T-helper 17 cell (primary cell): ENCODE results near the gene SCAP. TPM values are rescaled to one million over a fixed set of nuclear protein-coding genes. Genes with fewer than 3 reads are reported as not detected.

Source experiments
- ATAC-seq: fragments of 150-1000 bp; cut with Tn5 transposase; 2 replicates; pipeline ENCODE4 v1.10.0; 2021; ENCODE audit warnings: mild to moderate bottlenecking, moderate library complexity
- DNase-seq, 3 donors: peaks; one replicate each; pipeline versions ENCODE4 v3.0.0 to v3.0.0-alpha.2; 2020 to 2021
- H3K9me3 ChIP-seq: one replicate; pipeline ENCODE4 v1.7.0; 2013; ENCODE audit warnings: low read length, mild to moderate bottlenecking; ENCODE audit not compliant: control insufficient read depth, poor library complexity, severe bottlenecking
- H3K27ac Mint-ChIP-seq: one replicate; pipeline ENCODE4 v1.8.0; 2022; ENCODE audit warnings: mild to moderate bottlenecking, moderate library complexity, mixed read lengths
- H3K27me3 Mint-ChIP-seq: one replicate; pipeline ENCODE4 v1.8.0; 2022; ENCODE audit warnings: mixed read lengths
- H3K36me3 Mint-ChIP-seq: one replicate; pipeline ENCODE4 v1.8.0; 2022; ENCODE audit warnings: low read depth, mixed read lengths
- H3K4me1 Mint-ChIP-seq: one replicate; pipeline ENCODE4 v1.8.0; 2022; ENCODE audit warnings: mild to moderate bottlenecking, mixed read lengths
- H3K4me3 Mint-ChIP-seq: one replicate; pipeline ENCODE4 v1.8.0; 2022; ENCODE audit warnings: mild to moderate bottlenecking, moderate library complexity, mixed read lengths
- total RNA-seq, 4 donors: library from RNA in 2 of 4; stranded (reverse) in 2 of 4; gene quantifications; one replicate each; pipeline ENCODE4 v1.2.3 and lab custom pipeline; 2022 to 2026

Gene SCAP
- total RNA-seq, 2 donors from 2014 or later: 78.5 to 81.9 TPM

DNA sequence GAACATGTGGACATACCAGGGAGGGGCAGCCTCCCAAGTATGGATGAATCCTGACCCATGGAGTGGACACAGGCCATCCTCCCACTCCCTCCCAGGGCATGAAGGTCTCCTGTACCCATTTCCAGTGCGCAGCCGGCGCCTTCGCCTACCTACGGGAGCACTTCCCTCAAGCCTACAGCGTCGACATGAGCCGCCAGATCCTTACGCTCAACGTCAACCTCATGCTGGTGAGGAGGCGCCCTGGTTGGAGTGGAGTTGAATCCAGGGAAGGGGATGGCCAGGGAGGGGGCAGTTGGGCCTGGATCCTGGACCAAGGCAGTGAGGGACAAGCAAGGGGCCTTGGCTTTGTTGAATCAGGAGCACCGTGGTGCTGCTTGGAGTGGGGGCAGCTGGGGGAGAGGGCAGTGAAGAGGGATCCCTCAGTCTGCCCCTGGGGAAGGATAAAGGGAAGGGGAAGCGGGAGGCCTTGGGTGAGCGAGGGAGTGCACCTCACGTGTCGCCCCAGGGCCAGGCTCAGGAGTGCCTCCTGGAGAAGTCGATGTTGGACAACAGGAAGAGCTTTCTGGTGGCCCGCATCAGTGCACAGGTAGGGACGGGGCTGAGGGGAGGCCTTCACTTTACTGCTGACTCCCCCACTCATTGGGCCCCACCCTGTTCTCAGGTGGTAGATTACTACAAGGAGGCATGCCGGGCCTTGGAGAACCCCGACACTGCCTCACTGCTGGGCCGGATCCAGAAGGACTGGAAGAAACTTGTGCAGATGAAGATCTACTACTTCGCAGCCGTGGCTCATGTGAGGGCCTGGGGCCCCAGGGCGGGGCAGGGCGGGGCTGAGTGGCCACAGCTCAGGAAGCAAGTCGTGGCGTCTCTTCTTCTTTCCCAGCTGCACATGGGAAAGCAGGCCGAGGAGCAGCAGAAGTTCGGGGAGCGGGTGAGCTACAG is 69.7 kb downstream of the SCAP start:
- no peaks in the 10 kb centered on the region for H3K9me3 ChIP-seq
- Mint-ChIP-seq H3K27ac (no peak overlapping the region), H3K36me3 (no peaks in the 10 kb centered on the region), H3K4me3 (no peak overlapping the region), H3K27me3 (no peaks in the 10 kb centered on the region), H3K4me1 (peaks cover 5% of the 10 kb centered on the region)
- DNase-seq (no peak), ATAC-seq (no peak)

DNA sequence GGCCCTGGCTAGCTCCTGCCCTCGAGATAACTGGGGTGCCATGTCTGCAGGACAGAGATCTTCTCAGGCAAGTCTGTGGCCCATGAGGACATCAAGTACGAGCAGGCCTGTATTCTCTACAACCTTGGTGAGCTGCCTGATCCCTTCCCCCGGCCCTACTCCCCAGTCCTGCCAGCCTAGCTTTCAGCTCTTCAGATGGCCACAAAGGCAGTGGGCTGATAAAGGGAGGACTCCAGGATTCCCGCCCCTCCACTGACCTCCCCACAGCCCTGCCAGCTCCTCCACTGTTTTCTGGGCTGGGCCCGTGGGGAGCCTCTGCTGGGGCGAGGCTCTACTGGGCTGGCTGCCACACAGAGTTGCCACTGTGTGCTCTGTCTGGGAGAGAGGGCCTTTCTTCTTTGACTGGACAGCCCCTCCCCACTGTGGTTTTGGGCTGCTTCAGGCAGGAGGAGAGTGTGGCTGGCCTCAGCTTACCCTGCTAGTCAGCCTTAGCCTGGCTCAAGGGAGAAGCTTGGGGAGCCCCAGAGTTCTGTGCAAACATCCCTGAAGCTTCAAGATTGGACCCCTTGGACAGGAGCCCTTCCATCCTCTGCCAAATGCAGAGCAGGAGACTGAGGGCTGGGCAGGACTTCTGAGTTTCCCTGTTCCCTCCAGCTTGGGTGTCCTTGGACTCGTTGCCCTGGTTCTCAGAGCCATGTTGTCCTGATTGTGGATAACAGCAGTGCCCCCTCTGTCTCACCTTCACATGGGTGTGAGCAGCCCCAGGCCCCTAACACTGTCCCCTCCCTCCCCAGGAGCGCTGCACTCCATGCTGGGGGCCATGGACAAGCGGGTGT is 70.6 kb downstream of the SCAP start:
- ATAC-seq: no peak
- DNase-seq: no peak
- Mint-ChIP-seq H3K27me3 (no peaks in the 10 kb centered on the region), H3K4me1 (peaks cover 5% of the 10 kb centered on the region), H3K27ac (no peak overlapping the region), H3K36me3 (no peaks in the 10 kb centered on the region), H3K4me3 (no peak overlapping the region)
- H3K9me3 ChIP-seq: no peaks in the 10 kb centered on the region

DNA sequence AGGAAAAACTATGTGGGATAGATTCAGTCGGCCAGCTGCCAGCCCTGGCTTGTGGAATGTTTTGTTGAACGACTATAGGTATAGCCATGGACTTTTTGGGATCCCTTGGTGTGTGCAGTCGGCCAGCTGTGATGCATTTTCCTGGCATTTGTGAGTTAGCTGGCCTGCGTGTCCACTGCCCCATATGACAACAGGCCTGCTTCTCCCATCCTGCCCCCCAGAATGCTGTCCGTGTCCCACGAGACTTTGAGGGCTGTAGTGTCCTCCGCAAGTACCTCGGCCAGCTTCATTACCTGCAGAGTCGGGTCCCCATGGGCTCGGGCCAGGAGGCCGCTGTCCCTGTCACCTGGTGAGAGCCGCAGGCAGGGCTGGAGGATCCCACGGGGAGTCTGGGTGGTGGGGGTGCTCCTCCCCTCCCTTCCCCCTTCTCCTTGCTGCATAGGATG is 71.3 kb downstream of the SCAP start:
- no peaks in the 10 kb centered on the region for H3K9me3 ChIP-seq
- H3K27me3 Mint-ChIP-seq: no peaks in the 10 kb centered on the region
- no peak overlapping the region for H3K4me3 Mint-ChIP-seq
- peaks cover 5% of the 10 kb centered on the region for H3K4me1 Mint-ChIP-seq
- no peak overlapping the region for H3K27ac Mint-ChIP-seq
- ATAC-seq (no peak), DNase-seq (no peak)
- H3K36me3 Mint-ChIP-seq: no peaks in the 10 kb centered on the region

DNA sequence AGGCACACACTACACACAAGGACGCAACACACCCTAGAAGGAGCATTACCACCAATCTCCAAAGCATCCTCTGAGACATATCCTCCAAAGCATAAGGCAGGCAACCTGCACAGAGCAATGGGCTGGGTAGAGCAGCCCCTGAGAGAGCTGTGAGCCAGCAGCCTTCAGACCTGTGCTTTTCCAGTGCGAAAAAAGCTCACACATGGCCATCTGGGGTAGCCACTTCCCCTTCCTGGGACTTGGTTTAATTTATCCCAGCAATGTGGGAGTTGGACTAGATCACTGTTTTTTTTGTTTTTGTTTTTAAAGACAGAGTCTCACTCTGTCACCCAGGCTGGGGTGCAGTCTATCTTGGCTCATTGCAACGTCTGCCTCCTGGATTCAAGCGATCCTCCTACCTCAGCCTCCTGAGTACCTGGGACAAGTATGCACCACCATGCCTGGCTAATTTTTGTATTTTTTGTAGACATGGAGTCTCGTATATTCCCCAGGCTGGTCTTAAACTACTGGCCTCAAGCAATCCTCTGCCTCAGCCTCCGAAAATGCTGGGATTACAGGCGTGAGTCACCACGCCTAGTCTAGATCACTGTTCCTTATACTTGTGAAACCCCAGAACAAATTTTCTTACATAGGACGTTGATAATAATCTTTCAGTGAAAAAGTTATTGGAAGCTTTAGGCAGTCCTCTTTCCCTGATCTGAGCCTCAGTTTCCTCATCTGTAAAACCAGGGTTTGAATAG is 76.0 kb downstream of the SCAP start:
- H3K36me3 Mint-ChIP-seq: no peaks in the 10 kb centered on the region
- ATAC-seq: no peak

DNA sequence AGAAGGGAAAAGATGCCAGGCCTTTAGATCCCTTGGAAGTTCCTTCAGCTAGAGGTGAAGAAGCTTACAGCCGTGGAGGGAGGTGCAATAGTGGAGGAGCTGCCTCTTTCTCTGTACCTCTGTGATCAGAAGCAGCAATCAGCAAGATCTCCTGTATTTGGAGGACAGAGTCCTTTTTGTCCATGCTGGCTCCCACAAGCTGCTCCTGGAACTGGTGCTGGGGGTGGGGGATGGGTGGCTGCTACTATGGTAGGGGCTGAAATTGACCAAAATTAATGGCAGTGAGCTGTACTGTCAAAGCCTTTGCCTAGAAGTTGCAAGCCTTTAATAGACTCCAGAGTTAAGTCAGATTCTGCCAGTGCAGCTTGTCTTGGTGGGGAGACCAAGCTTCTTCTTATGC is 76.7 kb downstream of the SCAP start:
- Mint-ChIP-seq H3K4me3 (no peak overlapping the region), H3K4me1 (peaks cover 10% of the 10 kb centered on the region), H3K27ac (peak overlapping the region; percentile 34)

More for the DNA sequence above, 76.0 kb downstream of the SCAP start:
- no peak overlapping the region for H3K4me3 Mint-ChIP-seq
- H3K27ac Mint-ChIP-seq: peak overlapping the region; percentile 8
- H3K9me3 ChIP-seq: no peaks in the 10 kb centered on the region
- DNase-seq: no peak
- H3K27me3 Mint-ChIP-seq: no peaks in the 10 kb centered on the region
- H3K4me1 Mint-ChIP-seq: peaks cover 5% of the 10 kb centered on the region

DNA sequence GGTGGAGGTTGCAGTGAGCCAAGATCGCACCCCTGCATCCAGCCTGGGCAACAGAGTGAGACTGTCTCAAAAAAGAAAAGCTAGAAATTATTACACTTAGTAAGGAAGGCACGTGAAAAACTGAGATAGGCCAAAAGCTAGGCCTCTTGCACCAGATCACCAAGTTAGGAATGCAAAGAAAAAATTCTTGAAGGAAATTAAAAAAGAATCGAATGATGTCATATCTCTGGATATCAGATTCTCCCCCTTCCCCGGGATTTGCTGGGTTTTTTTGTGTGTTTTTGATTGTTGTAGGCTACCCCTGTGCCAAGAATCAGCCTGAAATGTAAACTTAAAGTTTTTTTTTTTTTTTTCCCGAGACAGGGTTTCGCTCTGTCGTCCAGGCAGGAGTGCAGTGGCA is 77.5 kb downstream of the SCAP start:
- H3K4me3 Mint-ChIP-seq: no peak overlapping the region
- peak overlapping the region; percentile 53 for H3K27ac Mint-ChIP-seq

More for the DNA sequence above, 76.7 kb downstream of the SCAP start:
- DNase-seq: no peak
- H3K27me3 Mint-ChIP-seq: no peaks in the 10 kb centered on the region
- no peaks in the 10 kb centered on the region for H3K9me3 ChIP-seq
- H3K36me3 Mint-ChIP-seq: no peaks in the 10 kb centered on the region
- ATAC-seq: no peak

DNA sequence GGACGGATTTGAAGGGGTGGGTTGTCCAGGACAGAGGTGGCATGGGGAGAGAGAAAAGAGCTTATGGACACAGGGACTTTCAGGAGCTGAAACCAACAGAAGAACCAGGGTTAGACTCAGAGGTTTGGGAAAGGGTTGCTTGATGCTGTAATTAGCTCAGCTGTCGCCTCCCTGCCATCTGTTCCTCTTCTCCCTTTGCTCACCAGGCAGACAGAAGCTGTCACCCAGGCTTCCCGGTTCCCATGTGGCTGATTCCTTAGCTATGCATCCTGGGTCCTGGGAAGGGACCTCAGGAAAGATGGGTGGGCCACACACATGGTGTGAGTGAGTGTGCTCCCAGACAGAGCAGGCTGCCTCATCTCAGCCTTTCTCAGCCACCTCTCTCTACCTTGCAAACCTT is 80.9 kb downstream of the SCAP start:
- ATAC-seq (no peak), DNase-seq (no peak)
- H3K27me3 Mint-ChIP-seq: no peaks in the 10 kb centered on the region
- H3K9me3 ChIP-seq: no peaks in the 10 kb centered on the region
- H3K36me3 Mint-ChIP-seq: no peaks in the 10 kb centered on the region
- peaks cover 14% of the 10 kb centered on the region for H3K4me1 Mint-ChIP-seq
- H3K27ac Mint-ChIP-seq: peak overlapping the region; percentile 66
- no peak overlapping the region for H3K4me3 Mint-ChIP-seq

More for the DNA sequence above, 77.5 kb downstream of the SCAP start:
- DNase-seq (no peak), ATAC-seq (no peak)
- no peaks in the 10 kb centered on the region for H3K36me3 Mint-ChIP-seq
- no peaks in the 10 kb centered on the region for H3K9me3 ChIP-seq
- no peaks in the 10 kb centered on the region for H3K27me3 Mint-ChIP-seq
- peaks cover 11% of the 10 kb centered on the region for H3K4me1 Mint-ChIP-seq

DNA sequence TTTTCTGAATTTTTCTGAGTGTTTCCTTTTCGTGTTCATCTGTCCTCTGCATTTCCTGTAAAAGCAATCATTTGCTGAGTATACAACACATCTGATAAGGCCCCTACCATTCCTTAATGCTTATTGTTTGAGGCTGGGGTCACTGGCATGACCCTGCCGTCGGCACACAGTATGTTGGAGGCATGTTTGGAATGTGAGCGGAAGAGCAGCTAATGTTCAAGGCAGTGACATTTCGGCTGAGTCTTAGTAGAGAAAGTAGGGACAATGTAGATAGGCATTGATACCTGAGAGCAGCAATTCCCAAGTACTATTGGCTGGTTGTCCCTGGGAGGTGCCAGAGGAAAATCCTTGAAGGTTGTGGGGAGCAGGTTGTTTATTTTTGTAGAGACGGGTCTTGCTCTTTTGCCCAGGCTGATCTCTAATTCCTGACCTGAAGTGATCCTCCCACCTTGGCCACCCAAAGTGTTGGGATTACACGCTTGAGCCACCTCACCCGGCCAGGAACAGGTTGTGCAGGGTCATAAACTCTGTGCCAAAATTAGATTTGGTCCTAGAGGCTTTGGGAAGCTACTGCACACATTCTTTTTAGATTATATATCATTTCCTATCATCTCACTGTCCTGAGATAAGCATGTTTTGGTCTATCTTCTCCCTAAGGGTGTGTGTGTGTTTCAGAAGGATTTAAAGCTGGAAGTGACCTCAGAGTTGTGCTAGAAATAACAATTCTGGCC is 81.4 kb downstream of the SCAP start:
- ATAC-seq: no peak
- peaks cover 14% of the 10 kb centered on the region for H3K4me1 Mint-ChIP-seq
- no peaks in the 10 kb centered on the region for H3K27me3 Mint-ChIP-seq
- H3K9me3 ChIP-seq: no peaks in the 10 kb centered on the region
- DNase-seq: no peak
- peak overlapping the region; percentile 66 for H3K27ac Mint-ChIP-seq
- H3K36me3 Mint-ChIP-seq: no peaks in the 10 kb centered on the region
- H3K4me3 Mint-ChIP-seq: no peak overlapping the region

DNA sequence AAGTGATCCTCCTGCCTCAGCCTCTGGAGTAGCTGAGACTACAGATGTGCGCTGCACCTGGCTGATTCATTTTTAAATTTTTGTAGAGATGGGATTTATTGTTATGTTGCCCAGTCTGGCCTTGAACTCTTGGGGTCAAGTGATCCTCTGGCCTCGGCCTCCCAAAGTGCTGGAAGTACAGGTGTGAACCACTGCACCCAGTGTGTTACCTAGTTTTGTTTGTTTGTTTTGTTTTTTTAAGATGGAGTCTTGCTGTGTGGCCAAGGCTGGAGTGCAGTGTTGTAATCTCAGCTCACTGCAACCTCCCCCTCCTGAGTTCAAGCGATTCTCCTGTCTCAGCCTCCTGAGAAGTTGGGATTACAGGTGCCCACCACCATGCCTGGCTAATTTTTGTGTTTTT is 82.8 kb downstream of the SCAP start:
- DNase-seq (no peak), ATAC-seq (no peak)
- no peak overlapping the region for H3K4me3 Mint-ChIP-seq
- no peaks in the 10 kb centered on the region for H3K27me3 Mint-ChIP-seq
- no peaks in the 10 kb centered on the region for H3K9me3 ChIP-seq
- H3K36me3 Mint-ChIP-seq: no peaks in the 10 kb centered on the region
- H3K4me1 Mint-ChIP-seq: peaks cover 16% of the 10 kb centered on the region
- peak overlapping the region; percentile 66 for H3K27ac Mint-ChIP-seq

DNA sequence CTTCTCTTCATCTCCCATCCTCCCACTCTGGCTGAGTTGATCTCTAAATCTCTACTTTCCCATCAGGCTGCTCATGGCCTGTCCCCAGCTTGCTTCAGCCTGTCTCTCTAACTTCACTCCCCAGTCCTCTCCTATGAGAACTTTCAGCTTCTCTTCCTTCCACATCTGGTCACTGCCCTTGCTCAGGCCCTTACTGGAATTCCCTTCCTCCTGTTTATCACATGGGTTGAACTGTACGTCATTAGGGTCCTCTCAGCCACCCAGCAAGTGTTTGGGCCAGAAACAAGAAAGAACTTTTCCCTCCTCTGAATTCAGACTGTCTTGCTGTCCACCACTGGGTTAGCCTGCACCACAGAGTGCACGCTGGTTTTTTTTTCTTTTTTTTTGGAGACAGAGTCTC is 89.9 kb downstream of the SCAP start:
- no peak overlapping the region for H3K4me3 Mint-ChIP-seq
- H3K27ac Mint-ChIP-seq: peak overlapping the region; percentile 81
- DNase-seq (no peak), ATAC-seq (no peak)
- no peaks in the 10 kb centered on the region for H3K27me3 Mint-ChIP-seq
- no peaks in the 10 kb centered on the region for H3K9me3 ChIP-seq
- peaks cover 8% of the 10 kb centered on the region for H3K36me3 Mint-ChIP-seq
- H3K4me1 Mint-ChIP-seq: peaks cover 36% of the 10 kb centered on the region

DNA sequence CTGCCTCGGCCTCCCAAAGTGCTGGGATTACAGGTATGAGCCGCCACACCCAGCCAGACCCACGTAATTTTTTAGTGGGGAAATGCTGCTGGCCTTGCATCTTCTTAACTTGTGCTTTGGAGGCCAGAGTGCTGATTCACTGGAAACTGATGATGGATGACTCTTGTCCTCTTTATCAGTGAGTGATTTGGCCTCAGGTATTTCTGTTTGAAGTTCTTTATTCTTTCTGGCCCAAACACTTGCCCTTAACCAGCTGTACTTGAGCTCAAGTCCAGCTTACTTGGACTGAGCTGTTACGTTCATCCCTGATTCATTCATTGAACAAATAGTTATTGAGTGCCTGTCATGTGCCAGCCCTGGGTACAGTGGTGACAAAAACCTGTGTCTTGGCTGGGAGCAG is 90.7 kb downstream of the SCAP start:
- H3K27me3 Mint-ChIP-seq: no peaks in the 10 kb centered on the region
- no peak for ATAC-seq

DNA sequence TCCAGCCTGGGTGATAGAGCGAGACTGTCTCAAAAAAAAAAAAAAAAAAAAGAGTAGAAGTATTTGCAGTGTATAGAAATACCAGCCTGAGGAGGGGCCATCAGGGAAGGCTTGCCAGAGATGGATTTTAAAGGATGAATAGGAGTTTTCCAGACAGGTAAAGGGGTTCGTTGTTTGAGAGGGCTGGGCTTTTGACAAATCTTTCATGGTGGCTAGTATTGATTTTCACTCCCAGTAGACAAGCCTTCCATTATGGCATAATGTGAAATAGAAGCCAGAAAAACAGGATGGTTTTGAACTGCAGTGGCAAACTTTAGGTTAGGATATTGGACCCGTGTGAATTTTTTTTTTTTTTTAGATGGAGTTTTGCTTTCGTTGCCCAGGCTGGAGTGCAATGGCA is 91.3 kb downstream of the SCAP start:
- Mint-ChIP-seq H3K4me3 (no peak overlapping the region), H3K27me3 (no peaks in the 10 kb centered on the region), H3K36me3 (peaks cover 10% of the 10 kb centered on the region), H3K27ac (no peak overlapping the region), H3K4me1 (peaks cover 45% of the 10 kb centered on the region)
- ATAC-seq (no peak), DNase-seq (no peak)
- H3K9me3 ChIP-seq: no peaks in the 10 kb centered on the region

More for the DNA sequence above, 90.7 kb downstream of the SCAP start:
- Mint-ChIP-seq H3K4me3 (no peak overlapping the region), H3K36me3 (peaks cover 10% of the 10 kb centered on the region), H3K4me1 (peaks cover 40% of the 10 kb centered on the region), H3K27ac (no peak overlapping the region)
- no peaks in the 10 kb centered on the region for H3K9me3 ChIP-seq
- no peak for DNase-seq
